ENCODE data around the gene PAK2.
"Not testable (repeated sequence)": the region's sequence is repeated elsewhere in the genome, so short reads cannot be mapped to it uniquely, and the experiment has no call there.

PAK2 gene

DNA sequence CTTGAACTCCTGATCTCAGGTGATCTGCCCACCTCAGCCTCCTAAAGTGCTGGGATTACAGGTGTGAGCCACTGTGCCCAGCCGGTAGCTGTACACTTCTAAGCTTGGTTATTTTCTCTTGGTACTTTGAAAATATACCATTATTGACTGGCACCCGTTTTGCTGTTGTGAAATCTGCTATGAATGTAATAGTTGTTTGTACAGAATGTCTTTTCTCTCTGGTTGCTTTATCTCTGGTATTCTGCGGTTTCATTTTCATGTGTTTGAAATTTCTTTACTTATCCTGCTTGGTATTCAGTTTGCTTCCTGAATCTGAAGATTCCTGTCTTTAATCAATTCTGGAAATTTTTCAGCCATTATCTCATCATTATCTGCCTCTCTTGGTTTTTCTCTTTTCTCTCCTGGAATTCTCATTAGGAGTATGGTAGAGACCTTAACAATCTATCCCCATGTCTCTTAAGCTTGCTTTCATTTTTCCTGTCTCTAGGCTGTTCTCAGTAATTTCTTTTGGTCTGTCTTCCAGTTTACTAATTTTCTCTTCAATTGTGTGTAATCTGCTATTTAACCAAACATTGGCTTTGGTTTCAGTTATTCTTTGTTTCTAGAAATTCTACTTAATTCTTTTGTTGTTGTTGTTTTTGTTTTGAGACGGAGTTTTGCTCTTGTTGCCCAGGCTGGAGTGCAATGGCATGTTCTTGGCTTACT is 2.8 kb upstream of the PAK2 start:
- DNase-seq (ENCODE audit: low read depth): no peak

DNA sequence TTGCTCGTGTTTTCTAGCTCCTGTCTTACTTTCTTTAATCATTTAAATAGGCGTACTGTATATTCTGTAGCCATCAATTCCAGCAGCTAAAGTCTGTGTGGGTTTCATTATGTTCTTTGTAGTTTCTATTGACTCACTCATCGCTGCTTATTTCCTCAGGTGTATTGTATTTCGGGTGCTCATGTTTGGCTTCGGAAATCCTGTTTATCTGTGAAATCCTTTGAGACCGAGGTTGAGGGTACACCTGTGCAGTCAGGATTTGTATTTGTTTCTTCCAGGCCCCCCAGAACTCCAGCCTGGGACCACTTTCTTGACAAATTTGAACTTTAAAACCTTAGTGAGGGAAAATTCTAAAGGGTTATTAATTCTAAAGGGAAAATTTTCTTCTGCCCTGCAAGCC is 2.0 kb upstream of the PAK2 start:
- no peak for DNase-seq (ENCODE audit: low read depth)

DNA sequence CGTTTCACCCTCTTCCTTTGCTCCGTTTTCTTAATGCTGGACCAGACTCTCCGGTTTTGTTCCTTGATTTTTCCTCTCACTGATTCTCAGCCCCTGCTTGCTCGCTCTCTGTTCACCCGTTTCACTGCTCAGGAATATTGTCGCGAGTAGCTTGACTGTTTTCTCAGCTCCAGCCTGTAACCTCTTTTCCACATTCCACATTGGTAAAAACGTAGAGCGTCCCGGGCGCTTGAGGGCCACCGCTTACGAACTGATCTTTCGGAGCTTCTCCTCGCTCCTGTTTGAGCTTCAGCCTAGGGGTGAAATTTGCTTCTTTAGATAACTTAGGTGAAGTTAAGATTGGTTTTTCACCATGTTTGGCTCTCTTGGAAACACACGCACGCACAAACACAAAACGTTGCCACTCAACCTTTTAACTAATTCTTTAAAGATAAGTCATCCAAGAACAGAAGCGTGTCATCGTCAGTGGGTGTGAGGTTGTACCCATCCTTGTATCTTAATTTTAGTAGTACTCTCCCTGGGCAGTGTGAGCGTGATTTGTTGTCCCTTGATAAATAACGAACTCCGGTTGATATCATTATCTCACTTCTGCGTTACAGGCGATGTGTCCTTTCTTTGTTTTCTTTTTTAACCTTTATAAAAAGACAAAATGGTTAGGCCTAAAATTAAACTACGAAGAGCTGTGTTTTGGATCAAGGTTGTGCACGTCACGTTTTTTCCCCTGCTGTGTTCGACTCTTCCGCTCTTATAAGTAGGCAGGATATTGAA is 1.0 kb downstream of the PAK2 start:
- no peak for DNase-seq (ENCODE audit: low read depth)

DNA sequence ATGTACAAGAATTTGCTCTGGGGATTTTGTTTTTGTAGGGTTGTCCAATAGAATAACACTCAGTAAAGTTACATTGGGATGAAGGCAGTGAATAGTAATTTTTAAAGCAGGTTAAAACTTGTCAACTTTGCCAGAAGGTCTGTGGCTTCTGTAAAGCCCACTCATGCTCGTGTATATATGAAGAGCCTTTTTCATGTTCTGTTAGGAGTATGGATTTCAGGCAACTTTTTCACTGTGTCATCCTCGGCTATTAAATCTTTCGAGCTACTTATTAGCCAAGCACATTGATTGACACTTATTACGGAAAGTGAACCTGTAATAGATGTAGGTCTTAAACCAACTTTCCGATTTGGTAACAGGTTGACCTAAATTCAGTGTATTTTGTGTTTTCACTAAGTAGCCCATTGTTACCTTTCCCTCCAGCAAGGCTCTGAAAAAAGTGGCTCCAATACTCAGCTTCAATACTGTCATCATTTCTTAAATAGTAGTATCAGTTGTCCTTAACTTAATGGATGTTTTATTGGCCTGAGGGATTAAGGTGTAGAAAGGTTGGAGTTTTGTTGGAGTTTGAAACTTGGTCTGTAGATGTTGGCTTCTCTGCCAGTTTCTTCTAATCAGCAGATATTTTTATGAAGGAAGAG is 1.7 kb downstream of the PAK2 start:
- DNase-seq (ENCODE audit: low read depth): no peak

DNA sequence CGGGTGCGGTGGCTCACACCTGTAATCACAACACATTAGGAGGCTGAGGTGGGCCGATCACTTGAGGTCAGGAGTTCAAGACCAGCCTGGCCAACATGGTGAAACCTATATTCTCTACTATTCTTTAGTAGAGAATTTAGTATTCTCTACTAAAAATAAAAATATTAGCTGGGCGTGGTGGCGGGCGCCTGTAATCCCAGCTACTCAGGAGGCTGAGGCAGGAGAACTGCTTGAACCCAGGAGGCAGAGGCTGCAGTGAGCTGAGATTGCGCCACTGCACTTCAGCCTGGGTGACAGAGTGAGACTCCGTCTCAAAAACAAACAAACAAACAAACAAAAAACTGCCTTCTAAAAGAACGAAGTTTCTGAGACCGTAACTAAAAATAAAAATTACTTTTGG is 3.9 kb downstream of the PAK2 start:
- not testable (repeated sequence) for DNase-seq (ENCODE audit: low read depth)

DNA sequence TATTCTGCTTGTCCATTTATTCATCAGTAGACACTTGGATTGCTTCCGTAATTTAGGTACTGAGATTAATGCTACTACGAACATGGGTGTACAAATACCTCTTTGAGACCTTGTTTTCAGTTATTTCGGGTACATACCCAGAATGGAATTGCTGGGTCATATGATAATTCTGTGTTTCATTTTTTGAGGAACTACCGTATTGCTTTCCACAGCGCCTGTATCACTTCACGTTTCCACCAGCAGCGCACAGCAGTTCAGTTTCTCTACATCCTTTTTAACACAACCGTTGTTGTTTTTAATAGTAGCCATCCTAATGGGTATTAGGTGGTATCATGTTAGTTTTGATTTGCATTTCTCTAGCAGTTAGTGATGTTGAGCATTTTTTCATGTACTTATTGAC is 9.5 kb downstream of the PAK2 start:
- DNase-seq (ENCODE audit: low read depth): no peak

DNA sequence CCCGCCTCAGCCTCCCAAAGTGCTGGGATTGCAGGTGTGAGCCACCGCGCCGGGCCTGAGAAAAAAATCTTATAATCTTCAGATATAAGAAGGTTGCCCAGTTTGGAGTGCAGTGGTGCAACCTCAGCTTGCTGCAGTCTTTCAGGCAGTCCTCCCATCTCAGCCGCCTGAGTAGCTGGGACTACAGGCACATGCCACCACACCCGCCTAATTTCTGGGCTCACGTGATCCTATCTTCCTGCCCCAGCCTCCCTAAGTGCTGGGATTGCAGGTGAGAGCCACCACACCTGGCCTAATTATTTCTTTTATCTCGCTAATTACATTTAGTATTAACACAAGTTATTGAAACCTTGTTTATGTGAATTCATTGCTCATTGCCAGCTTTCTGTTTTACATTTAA is 13.5 kb downstream of the PAK2 start:
- no peak for DNase-seq (ENCODE audit: low read depth)

DNA sequence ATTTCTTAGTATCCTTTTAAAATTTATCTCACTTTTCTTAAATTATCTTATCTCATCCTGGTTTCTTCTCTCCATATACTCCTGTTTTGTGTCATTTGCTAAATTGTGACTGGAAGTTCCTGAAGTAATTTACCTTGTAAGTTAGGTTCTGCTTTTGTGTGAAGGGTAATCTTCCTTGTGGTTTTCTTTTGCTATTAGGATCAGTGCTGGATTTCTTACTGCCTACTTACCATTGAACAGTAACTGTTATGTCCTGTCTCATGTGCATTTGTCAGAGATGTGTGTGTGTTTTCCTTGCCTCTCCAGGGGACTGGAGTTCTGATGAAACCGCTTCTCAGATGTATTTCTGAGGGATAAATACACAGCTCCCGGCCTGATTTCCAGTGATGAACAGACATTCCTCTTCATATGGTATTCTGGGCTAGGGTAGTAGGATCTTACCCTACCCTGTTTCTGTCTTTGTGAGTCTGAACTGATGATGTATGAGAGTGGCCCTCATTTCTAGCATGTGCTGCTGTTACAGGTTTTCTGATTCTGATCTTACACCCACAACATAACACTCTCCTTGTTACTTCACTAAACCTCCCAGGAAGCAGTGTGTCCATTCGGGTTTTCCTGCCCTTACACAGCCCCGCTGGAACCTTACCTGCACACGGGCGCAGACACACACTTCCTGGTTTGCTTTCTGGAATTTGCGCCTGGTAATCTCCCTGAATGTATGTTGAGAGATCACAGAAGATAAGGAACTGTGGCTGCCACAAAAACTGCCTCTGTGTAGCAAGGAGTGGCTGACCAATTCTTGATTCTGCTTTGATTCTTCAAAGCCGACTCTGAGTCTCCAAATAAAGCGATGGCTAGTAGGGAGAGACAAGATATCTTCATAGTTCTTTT is 14.7 kb downstream of the PAK2 start:
- DNase-seq (ENCODE audit: low read depth): no peak

DNA sequence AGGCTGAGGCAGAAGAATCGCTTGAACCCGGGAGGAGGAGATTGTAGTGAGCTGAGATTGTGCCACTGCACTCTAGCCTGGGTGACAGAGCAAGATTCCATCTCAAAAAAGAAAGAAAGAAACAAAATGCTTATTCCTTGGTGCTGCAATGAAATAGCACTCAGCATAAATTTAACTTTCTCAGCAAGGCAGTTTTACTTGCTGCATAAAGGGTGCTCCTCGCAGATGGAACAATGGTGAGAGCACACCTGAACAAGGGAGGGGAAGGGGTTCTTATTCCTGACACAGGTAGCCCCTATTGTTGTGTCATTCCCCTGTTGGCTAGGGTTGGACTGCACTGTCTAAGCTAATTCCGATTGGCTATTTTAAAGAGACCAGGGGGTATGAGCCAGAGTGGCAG is 17.1 kb downstream of the PAK2 start:
- DNase-seq (ENCODE audit: low read depth): no peak

DNA sequence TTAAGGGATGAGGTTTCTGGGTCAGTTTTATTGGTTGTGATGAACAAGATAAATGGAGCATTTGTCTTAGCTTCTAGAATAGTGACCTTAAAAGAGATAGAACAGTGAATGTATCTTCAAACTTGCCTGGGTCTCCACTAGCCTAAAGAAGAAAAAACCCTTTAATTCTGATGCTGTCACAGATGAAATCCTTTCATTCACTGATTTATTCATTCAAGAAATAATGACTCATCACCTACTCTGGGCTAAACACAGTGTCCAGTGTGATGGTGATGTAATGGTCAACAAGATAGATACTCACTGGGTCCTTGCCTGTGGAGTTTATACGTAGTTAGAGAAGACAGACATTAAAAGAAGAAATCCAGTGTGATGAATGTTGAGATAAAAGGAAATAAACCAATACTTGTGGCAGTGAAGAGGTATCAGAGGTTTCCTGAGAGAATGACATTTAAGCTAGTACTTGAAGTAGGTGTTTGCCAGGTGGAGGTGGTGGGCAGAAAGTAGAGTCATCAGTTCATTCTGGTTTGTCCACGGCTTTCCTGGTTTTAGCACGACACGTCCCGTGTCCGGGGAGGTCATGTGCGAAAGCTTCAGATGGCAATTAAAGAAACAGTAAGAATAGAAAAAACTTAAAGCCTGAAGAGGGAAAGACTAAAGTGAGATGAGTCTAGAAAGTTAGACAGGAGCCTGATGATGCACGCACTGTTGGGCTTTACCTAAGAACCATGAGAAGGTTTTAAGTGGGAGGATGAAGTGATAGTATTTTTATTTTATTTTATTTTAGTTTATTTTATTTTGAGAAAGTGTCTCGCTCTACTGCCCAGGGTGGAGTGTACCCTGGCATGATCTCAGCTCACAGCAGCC is 18.5 kb downstream of the PAK2 start:
- no peak for DNase-seq (ENCODE audit: low read depth)

DNA sequence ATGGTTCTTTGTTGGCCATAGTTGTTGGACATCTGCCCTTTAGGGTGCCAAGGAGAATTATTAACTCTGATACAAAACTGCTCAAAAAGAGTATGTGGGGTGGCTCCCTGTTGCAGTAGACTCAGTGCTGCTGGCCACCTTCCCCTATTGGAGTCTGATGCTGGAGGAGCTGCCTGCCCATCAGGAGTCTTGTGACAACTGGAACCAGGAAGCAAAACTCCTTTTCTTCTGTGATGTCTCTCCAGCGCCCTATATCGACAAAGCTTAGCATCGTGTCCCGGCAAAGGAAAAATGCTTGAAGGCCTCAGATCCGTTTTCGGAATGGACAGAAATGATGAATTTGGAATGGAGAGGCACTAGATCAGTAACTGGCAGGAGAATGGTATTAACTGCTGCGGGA is 23.5 kb downstream of the PAK2 start:
- DNase-seq (ENCODE audit: low read depth): no peak

DNA sequence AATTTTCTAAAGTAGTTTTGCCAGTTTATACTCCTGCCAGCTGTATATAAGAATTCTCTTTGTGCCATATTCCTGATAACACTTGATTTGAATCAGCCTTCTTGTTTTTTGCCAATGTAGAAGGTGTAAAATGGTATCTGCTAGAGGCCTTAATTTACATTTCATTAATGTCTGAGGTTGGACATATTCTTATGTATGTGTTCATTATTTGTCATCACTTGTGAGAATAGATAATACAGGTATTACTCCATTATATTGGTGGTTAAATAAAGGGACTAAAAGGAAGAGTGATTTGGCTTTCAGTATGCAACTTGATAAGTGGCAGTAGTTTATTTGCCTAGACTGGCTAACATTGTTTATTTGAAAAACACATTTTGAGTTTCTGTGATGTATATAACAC is 25.8 kb downstream of the PAK2 start:
- DNase-seq (ENCODE audit: low read depth): no peak

DNA sequence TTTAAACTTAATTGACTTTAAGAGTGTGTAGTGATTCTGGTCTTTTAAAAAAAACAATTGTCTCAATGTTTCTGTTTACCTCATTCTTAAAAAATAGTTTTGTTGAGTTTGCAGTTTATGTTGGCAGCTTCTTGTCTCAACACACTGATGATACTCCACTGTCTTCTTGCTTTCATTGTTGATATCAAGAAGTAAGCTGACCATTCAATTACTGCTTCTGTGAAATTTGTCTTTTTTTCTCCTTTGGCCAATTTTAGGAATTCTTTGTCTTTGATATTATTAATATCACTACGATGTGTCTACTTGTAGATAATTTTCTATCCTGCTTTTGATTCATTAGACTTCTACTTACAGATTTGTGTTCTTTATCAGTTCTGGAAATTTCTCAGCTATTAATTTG is 31.4 kb downstream of the PAK2 start:
- DNase-seq (ENCODE audit: low read depth): no peak

DNA sequence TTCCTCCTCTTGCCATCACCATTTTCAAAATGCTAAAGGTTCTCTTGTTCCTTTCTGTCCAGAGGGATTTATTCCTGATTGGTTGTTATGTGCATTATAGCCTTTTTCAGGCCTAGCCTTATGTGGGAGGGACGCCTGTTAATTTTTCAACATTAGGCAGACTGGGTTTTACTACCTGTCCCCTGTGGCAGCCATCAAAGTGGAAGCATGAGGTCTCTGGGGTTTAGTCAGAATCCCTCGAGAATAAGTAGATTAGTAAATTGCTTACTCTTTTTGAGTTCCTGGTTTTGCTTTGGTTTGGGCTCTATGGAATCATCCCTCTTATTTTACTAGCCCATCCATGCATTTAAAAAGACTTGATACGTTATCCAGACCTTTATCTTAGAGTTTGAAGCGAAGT is 32.4 kb downstream of the PAK2 start:
- no peak for DNase-seq (ENCODE audit: low read depth)

DNA sequence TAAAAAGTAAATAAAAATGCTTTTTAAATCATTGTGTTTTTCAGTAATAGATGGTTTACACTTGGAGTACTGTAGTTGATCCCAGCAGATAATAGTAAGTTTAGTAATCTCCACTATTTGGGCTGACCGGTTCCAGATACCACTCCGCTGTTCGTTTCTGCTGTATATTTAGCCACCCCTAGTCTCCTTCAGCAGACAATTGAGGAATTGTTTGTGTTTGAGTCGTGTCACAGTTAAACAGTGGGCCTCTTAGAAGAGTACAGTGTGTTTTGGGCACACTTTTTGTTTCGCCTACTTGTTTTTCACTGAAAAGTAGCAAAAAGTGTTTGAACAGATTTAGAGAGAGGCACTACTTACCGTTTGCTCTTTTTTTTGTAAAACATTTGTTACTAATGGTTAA is 33.2 kb downstream of the PAK2 start:
- no peak for DNase-seq (ENCODE audit: low read depth)

DNA sequence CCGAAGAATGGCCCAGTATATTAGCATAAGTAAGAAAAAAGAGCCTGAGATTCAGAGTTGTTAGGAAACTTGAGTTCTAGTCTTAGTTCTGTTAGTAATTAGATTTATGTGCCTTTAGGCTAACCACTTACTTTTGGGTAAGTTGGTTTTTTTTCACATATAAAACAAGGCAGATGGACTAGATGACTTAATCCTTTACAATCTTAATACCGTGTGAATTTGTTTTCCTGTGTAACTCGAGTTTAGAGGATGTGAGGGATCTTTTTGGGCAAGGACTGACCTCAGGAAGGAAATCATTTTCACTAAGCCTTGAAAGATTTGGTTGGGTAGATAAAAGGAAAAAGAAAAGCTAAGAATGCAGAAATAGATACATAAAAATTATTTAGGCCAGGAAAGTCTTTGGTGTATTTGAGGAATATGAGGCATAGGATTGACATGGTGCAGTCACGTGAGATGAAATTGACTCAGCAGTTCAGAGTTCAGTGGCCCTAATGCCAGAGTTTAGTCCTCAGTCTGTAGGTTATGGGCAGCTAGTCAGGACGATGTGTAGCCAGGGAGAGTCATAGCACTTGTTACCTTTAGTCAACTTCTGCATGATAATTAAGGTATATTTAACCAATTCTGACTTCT is 34.6 kb downstream of the PAK2 start:
- no peak for DNase-seq (ENCODE audit: low read depth)

DNA sequence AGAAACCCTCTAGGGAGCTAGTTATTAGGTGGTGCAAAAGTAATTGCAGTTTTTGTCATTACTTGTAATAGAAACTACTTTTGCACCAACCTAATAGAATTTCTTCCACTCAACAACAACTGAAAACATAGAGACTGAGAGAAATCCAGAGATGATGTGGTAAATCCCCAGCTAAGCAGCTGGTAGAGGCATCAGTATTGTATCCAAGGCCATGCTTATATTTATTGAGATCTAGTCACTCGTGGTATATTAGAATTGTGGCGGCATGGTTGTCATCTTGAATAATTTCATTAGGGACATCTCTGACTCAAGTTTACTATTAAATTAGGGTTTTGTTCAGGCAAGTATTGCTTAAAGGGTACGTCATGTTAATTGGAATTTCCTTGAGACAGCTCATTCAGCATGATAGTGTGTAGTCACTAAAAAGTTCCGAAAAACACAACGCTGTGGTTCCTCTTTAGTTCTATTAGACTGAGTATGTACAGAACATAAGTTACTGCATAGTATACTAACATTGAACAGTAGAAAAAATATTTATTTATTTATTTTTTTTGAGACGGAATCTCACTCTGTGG is 35.3 kb downstream of the PAK2 start:
- DNase-seq (ENCODE audit: low read depth): no peak

DNA sequence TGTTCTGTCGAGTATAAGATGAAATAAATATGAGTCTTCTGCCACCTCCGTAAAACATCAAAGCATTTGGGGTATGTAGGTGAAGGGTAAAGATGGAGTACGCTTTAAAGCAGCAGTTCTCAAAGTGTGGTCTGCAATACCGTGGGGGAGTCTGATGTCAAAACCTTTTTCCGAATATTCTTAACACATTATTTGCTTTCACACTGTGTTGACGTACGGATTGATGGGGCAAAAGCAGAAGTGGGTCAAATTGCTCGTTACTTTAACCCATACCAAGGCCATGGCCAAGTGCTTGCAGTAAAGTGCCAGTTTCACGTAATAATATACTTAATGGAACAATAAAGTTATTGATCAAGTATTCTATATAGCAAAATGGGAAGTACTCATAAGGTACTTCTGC is 36.3 kb downstream of the PAK2 start:
- DNase-seq (ENCODE audit: low read depth): no peak

DNA sequence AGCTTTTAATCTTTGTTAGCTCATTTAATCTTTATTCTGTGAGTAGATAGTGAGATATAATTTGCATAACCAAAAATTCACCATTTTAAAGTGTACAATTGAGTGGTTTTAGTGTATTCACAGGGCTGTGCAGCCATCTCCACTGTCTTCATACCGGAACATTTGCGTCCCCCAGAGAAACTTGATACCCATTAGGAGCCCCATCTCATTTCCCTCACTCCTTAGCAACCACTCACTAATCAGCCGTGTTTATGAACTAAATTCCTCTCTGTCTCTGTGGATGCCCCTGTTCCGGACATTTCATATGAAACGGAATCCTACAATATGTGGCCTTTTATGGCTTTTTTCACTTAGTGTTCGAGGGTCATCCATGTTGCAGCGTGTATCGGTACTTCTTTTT is 38.2 kb downstream of the PAK2 start:
- DNase-seq (ENCODE audit: low read depth): no peak

DNA sequence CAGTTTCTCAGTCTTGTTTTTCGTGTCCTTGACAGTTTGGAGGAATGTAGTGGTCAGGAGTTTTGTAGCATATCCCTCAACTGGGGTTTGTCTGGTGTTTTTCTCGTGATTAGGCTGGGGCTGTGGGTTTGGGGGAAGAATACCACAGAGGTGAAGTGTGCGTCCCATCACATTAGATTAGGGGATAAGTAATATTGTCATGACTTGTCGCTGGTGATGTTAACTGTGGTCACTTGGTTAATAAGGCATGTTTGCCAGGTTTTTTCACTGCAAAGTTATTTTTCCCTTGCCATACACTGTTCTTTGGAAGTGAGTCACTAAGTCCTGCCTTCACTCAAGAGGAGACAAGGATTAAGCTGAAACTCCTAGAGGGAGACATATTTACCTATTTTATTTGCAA is 39.1 kb downstream of the PAK2 start:
- no peak for DNase-seq (ENCODE audit: low read depth)

DNA sequence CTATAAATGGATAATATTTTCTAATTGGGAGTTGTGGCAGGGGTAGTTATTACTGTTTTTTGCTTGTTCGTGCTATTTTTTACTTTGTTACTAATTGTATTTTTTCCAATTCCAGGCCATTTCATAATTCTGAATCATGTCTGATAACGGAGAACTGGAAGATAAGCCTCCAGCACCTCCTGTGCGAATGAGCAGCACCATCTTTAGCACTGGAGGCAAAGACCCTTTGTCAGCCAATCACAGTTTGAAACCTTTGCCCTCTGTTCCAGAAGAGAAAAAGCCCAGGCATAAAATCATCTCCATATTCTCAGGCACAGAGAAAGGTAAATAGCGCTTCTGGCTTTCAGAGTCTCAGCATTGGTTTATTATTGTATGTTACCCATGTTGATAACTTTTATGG is 42.9 kb downstream of the PAK2 start:
- no peak for DNase-seq (ENCODE audit: low read depth)
